Stimulated activated CD8-positive, alpha-beta memory T cell treated with anti-CD3 and anti-CD28 coated beads, Interleukin-7, amount 100 ng/mL, for 24 hours (primary cell): ENCODE data around the gene SLC39A3.

Experiments used
- DNase-seq: peaks from one replicate; pipeline ENCODE4 v3.0.0-alpha.2; 2020; ENCODE audit warnings: low read depth

SLC39A3 gene

GRCh38 chr19:2703077-2703437, 36.8 kb downstream of the SLC39A3 start:
- no peak for DNase-seq

- peak; percentile 89 for DNase-seq
These were observed 37.4 kb downstream of the SLC39A3 start, which contains the start of gene GNG7 for GRCh38 chr19:2702170-2703076. Gene GNG7 (minus strand): TSS chr19:2702694. CDS start chr19:2520688, 182,006 bp downstream.

- DNase-seq = no peak
These were observed 38.3 kb downstream of the SLC39A3 start for GRCh38 chr19:2701361-2702169.

GRCh38 chr19:2700660-2701360, 39.0 kb downstream of the SLC39A3 start:
- no peak for DNase-seq

GRCh38 chr19:2699413-2700140, 40.2 kb downstream of the SLC39A3 start:
- no peak for DNase-seq

GRCh38 chr19:2694196-2694595, 45.6 kb downstream of the SLC39A3 start:
- no peak for DNase-seq

GRCh38 chr19:2693492-2694160, 46.2 kb downstream of the SLC39A3 start:
- DNase-seq = no peak

GRCh38 chr19:2691951-2692350, 47.9 kb downstream of the SLC39A3 start:
- no peak for DNase-seq

GRCh38 chr19:2690856-2691255, 49.0 kb downstream of the SLC39A3 start:
- DNase-seq = no peak

GRCh38 chr19:2686360-2686759, 53.5 kb downstream of the SLC39A3 start:
- no peak for DNase-seq

GRCh38 chr19:2685204-2685704, 54.6 kb downstream of the SLC39A3 start:
- DNase-seq = no peak

GRCh38 chr19:2683430-2684003, 56.3 kb downstream of the SLC39A3 start:
- no peak for DNase-seq
